ENCODE data around the gene ARHGEF25.
A peak's percentile ranks its signal among the peaks of the same experiment; 100 is the strongest.
"Not testable (repeated sequence)": the region's sequence is repeated elsewhere in the genome, so short reads cannot be mapped to it uniquely, and the experiment has no call there.

Gene ARHGEF25

DNA sequence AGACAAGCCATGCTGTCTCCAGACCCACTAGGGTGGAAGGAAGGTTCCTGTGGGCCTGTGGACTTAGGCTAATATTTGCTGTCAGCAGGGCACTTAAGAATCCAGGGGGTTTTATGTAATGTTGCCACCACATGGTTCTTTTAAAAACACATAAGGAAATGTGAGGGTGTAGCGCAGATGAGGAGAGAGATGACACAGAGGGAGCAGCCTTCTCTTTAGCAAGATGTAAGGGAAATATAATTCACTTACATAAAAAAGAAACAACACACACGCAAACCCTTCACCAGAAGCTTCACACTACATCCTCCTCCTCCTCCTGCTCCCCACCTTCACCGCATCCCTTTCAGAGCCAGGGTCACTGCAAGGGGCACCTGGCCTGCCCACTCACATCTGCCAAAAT, 25.1 kb upstream of the ARHGEF25 start:
- no peak for DNase-seq

DNA sequence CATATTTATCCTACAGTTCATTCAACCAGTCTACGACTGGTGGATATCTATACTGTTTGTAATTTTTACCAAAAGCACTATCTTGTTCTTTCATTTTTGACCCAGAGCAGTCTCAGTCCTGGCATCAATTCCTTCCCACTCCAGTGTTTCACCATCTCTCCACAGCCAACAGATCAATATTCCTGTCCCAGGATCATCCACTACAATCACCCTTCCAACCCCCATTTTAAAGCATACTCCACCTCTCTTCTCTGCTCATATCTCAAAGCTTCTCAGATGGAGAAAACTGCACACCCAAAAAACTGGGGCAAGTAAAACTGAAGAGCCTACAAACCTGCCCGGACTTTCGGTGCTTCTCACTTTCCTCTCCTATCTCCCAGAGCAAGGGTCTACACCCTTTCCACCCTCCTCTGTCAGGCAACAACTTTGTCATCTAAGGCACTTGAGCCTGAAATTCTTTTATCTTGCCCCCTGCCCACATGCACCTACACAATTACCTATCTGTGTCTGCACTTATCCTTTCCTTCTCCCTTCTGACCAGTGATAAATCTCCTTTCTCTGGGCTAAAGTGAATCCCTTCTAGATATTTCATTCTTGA, 24.3 kb upstream of the ARHGEF25 start:
- no peak for DNase-seq

DNA sequence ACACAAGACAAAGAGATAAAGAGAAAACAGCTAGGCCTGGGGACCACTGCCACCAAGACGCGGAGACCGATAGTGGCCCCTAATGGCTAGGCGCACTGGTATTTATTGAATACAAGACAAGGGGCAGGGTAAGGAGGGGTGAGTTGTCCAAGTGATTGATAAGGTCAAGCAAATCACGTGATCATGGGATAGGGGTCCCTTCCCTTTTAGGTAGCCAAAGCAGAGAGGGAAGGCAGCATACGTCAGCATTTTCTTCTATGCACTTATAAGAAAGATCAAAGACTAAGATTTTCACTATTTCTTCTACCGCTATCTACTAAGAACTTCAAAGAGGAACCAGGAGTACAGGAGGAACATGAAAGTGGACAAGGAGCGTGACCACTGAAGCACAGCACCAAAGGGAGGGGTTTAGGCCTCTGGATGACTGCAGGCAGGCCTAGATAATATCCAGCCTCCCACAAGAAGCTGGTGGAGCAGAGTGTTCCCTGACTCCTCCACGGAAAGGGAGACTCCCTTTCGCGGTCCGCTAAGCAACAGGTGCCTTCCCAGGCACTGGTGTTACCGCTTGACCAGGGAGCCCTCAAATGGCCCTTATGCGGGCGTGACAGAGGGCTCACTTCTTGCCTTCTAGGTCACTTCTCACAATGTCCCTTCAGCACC, 22.2 kb upstream of the ARHGEF25 start:
- DNase-seq, result not testable (repeated sequence)

DNA sequence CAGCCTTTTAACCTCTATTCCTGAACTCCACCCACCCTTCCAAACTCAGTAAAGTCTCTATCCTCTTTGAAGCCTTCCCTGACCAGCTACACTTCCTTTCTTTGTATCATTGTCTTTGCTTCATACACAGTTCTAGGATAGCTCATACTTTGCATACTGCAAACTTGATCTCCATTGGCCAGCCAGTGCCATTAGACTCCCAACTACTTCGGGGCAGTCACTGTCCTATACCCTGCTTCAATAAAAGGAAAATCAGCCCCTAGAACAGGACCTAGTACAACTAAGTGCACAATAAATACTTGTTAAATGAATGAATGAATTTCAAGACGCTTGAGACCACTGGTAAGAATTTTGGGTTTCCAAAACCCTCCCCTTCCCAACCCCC, 20.8 kb upstream of the ARHGEF25 start:
- no peak for DNase-seq

DNA sequence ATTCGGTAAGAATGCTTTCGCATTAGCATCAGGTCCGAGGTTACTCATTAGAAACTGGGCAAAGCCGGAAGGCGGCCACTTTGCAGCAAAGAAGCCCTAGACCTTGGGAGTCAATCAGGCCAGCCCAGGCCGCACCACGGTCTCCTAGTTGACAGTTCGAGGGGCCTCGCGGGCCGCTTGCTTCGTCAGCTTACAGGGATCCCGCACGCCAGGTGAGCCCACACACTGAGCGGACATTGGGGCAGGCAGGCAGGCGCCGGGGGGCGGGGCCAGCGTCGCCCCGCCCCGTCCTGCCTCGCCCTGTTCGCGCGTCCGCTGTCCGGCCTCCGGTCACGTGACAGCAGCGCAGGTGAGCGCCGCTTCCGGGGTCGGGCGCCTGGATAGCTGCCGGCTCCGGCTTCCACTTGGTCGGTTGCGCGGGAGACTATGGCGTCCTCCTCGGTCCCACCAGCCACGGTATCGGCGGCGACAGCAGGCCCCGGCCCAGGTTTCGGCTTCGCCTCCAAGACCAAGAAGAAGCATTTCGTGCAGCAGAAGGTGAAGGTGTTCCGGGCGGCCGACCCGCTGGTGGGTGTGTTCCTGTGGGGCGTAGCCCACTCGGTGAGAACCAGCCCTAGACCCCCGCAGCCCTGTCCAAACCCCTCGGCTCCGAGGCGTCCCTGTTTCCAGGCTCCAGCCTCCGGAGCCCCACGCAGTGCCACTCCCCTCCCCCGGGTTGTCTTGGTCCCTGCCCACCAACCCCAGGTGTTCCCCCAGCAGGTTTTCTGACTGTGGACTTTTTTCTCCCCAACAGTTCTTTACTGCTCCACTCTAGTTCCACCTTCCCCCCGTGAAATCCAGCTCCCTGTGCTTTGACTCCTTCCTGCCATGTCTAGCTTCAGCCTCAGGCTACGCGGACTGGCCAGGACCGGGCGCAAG, 20.1 kb upstream of the ARHGEF25 start, which contains the start of gene PIP4K2C:
Gene PIP4K2C, plus strand, starts transcription at position 329 of the 918 bp plus-strand sequence. Its CDS starts 98 bp downstream, at position 427.
- peak; percentile 51 for DNase-seq

DNA sequence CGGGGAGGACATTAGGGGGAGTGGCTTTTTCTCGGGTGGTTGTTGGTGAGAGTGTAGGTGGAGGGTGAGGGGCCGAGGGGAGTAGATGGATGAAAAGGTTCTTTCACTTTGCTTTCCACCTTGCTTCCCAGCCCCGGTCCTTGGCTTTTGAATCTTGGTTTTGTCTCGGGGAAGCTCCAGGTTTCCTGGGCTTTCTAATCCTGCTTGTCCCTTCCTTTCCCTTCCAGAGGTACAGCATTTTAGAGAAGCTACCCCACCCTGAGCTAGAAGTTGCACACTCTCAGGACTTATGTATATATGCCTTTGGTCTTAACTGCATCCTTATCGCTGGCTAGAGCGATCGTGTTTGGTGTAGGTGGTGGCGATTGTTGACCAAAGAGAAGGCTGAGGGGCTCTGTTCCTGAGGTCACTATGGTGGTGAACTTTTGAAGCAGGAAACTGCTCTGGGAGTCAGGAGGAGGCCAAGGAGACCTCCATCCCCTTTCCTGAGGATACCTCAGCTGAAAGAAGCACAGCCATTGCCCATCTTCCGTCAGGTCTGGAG, 19.4 kb upstream of the ARHGEF25 start:
- DNase-seq, result no peak

DNA sequence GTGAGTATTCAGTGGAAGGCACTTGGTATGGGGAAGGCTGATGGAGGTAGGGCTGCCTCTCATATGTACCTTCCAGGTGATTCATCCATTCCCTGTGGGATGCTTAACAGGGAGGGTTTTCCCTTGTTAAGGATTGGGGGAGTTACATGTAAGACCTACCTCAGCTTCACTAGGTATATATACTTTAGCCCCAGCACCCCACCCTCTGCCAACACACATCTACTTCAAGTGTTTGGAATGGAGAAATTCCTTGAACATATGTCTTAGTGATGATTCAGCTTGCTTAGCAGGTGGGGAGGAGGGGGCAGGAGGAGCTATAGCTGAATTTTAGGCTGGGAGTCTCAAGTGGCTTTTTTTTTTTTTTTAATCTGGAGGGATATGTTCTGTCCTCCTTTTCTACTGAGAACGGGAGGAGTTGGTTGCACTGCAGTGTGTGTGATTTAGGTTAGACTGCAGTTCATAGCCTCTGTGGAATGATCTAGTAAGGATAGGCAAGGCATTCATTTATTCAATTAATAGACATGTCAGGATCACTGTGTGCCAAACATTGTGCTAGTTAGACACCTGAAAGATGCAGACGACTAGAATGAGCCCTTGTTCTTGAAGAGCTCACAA, 18.6 kb upstream of the ARHGEF25 start:
- DNase-seq, result no peak

DNA sequence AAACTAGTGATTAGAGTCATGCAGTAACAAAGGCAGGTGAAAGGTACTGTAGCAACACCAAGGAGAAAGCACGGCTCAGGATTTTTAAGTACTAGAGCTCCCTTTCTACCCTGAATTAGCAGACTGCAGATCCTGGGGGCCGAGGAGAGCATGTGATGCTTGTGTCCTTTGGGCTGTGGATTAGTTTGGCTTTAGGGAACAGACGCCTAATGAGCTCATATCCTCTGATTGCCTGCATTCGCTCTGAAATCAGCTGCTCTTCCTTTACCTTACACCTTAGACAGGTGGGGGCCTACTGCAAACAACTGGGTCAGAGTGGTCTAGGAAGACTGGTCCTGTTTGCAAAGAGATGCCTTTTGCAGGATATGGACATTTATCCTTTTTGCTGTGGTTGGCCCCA, 18.0 kb upstream of the ARHGEF25 start:
- no peak for DNase-seq

DNA sequence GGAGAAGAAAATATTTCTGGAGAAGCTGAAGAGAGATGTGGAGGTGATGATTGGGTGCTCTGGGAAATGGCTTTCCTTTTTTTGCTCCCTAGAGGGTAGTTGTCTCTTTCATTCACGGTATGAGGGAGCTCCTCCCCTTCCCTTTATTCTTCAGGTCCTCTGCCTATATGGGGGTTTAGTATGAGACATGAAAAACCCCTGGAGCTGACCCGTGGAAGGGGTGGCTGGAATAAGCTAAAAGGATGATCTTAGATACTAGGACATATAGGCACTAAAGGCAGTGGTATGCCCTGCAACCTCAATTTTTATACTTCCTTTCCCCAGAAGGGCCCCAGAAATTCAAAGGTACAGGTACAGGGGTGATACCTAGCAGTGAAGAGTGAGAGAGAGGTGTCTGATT, 10.8 kb upstream of the ARHGEF25 start:
- no peak for DNase-seq

DNA sequence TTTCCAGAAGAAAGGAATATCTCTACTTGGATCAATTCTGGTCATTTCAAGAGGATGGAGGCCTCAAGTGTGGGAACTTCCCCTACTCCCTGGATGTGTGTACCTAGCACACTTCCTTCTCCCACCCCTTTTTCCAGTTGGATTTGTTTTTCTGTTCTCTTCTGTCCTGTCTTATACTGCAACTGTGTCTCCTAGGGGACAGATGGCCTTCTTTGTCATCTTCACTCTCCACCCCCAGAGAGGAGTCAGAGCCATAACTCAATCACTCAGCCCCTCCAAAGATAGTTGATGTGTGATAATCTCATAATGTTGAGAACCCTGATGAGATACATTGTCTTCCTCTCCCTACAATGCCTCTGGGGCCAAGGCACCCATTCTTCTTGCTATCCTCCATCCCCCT, 8.7 kb upstream of the ARHGEF25 start:
- no peak for DNase-seq

DNA sequence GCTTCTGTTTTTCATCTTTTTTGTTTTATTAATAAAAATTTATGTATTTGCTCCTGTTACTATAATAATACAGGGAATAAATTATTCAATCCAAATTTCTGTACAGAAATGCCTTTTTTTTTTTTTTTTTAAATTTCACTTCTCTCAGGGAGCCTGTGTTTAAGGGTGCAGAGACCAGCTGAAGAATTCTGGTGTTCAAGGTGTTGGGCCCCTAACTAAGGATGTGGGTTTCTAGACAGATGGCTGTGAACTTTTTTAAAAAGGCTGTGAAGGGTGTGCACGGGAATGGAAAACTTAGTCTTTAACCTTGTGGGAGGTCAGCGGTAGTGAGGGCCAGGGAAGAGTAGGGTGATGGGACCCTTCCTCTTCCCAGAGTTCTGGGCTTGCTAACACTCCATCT, 7.9 kb upstream of the ARHGEF25 start:
- DNase-seq, result no peak

DNA sequence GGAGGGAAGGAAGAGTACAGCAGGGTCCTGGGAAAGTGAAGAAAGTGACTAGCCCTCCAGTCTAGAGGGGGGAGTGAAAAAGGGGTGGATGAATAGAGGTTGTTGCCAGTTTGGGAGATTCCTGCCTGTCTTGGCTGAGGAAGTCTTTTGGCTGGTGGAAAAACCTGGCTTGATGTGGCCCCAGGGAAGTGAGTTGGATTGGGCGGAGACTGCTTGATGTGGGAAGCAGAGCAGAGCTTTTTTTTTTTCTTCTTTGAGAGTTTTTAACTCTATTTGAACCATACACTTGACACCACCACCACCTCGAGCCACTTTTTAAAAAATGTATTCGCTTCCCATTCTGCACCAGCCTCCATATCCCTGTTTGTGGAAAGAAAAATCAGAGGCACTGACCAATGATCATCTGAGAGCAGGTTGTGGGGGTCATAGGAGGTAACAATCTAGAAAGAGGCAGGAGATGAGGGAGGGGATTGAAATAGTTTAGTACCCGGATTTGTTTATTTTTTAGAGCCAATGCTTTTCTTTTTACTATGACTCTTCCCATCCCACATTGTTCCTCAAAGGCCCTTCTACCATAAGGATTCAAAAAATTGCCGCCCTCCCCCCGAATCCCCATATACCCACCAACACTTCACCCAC, 7.3 kb upstream of the ARHGEF25 start:
- peak; percentile 38 for DNase-seq

DNA sequence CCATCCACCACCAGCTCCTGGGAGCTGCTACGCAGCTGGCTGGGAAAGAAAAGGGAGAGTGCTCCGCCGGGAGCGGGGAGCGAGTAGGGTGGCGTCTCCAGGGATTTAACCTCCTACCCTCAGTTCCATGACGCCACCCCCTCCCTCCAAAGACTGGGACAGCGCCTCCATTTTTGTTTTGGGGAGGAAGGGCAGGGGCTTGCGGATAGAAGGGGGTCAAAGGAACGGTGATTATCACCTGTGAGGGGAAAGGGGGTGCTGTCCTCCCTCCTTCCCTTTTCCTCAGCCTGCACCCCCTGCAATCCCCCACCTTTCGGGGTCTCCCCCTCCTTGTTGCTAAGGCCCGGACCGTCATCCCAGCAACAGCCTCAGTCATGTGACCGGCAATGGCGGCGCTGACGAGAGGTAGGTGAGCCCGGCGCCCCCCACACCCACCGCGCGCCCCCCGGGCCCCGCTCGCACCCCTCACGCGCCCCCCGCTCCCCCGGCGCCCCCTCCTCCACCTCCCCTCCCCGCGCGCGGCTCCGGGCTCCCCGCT, 6.7 kb upstream of the ARHGEF25 start, which contains the start of gene DTX3:
Gene DTX3, plus strand, starts transcription at position 371 of the 538 bp plus-strand sequence. CDS start 1,694 bp downstream, outside the sequence.
- DNase-seq, result peak; percentile 28

DNA sequence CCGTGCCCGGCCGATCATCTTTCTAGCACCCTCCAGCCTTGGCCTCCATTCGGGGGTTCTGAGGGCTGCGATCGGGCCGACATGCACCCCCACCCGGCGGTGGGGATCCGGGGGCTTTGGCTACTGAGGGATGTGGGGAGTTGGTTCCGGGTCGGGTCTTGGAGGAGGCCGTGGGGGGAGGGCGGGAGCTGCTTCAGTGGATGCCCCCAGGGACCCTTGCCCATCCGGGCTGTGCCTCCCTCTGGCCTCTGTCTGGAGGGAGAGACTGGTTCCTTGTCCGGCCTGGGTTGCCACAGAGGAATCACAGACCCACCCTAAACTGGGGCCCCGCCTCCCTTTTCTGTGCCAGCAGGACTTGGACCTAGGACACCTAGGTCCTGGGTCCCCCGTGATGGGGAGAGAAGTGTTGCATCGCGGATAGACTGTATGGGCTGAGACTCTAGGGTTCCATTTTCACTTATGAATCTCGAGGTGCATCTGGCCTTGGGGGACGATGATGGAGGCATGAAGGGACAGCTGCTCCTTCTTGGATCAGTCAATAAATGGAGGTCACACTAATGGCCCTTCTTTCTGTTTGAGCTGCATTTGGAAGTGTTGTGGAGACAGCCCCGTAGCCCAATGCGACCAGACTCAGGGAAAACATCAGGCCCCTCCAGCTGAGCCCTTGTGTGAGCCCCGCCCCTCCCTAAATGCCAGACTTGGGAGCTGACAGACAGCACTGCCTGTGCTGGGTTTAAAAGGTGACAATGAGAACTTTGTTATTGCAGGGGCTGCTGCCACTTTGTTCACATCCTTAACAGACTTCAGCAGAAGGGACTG, 6.0 kb upstream of the ARHGEF25 start:
- DNase-seq, result peak; percentile 16

DNA sequence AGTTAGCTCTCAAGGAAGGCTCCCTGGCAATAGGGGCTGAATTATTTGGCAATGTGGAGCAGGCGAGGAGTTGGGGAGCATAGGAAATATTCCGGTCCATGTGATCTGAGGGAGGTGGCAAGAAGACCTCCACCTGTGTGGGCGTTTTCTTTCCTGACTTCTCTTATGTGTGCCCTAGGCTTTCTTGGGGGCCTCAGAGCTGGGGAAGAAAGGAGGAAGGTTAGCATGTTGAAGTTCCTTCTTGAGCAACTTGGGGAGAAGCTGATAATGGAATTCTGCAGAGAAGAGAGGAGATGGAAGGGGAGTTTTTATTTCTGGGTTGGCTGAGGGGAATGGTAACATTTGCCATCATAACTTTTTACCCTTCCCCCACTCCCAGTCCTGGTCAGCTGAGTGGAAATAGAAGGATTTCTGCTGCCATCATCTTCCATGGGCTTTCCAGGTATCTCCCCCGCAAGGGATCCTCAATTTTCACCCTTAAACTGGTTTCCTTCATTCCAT, 5.4 kb upstream of the ARHGEF25 start:
- DNase-seq, result no peak

DNA sequence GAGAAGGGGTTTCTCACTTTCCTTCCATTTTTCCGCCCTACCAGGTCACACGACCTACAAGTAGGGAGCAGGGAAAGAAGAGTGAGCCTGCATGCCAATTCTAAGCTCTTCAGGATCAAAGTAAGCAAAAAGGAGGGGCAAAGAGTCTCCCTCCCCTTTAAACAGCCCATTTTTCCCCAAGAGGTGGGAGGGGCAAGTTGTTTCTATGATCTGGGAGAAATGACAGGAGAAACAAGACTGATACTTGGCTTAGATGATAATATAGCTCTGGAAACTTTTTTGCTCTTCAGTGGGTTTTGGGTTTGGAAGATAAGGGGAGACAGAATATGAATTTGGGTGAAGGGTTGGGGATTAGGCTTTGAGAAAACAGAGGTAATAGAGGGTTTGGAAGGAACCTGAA, 4.8 kb upstream of the ARHGEF25 start:
- DNase-seq, result no peak

DNA sequence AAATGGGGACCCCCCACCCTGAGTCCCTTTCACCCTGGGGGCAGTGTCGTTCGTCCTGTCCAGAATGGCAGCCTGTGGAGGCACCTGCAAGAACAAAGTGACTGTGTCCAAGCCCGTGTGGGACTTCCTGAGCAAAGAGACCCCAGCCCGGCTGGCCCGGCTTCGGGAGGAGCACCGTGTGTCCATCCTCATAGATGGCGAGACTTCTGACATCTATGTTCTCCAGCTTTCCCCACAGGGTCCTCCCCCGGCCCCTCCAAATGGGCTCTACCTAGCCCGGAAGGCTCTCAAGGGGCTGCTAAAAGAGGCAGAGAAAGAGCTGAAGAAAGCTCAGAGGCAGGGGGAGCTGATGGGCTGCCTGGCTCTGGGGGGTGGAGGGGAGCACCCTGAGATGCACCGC, 4.4 kb upstream of the ARHGEF25 start:
- DNase-seq, result no peak

DNA sequence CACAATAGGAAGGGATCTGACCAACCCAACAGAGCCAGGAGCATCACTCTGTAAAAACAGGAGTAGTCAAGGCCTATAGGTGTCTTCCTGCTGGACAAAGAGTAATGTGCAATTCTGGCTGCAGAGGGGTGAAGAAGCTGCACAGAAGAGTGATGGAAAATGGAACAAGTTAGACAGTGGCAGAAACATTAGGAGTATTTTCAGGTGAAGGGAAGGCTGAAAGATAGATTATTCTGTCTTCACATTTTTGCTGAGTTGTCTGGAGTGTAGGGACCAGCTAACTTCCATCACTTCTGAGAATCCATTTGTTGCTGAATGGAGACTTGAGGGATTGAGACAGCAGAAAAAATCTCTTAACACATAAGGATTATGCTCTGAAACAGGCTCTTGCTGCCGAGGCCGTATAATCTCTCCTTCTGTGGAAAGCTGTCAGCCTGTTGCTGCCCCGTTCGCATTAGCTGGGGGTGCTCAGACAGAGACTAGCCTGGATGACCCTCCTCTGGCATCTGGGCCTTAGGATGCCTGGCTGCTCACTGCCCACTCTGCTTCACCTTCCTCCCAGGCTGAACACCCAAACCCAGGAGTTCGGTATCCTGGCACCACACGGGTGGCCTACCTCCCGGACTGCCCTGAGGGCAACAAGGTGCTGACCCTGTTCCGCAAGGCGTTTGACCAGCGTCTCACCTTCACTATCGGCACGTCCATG, 3.1 kb upstream of the ARHGEF25 start:
- no peak for DNase-seq

DNA sequence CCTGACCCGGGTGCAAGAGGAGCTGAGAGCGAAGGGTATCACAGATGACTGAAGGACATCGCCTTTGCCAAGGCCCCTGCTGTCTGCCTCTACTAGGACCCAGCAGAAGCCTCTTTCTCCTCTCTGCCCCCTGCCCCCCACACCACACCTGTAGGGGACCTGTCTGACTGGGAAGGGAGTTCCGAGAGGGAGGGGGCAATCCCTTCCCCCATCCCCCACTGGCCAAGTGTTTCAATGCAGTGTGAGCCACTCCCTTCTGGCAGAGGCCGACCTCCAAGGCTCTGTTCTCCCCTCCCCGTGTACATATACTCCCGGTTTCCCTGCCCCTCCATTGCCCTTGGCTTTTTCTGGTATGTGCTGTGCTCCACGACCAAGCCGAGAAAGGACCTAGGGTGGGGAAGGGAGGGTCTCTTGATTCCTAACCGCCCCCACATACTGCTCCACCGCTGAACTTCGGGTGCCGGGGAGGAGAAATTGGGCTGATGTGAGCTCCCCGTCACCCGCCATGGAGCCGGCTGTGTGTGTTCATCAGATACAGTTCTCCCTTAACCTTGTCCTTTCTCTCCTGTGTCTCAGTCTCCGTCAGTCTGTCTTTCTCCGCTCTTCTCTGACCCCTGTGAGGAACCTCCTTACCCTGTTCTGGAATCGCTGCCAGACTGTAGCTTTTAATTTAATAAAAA, 2.0 kb upstream of the ARHGEF25 start:
- DNase-seq, result no peak

Measured in fibroblast of skin of right biceps (primary cell).